NCI-H2196 (cell line): Measurements from ENCODE around the gene SIPA1L3.

Experiments used
- DNase-seq: peaks from one replicate; lab custom pipeline; 2025; ENCODE audit not compliant: unreplicated experiment; lab: John Stamatoyannopoulos, UW

Gene SIPA1L3

DNA sequence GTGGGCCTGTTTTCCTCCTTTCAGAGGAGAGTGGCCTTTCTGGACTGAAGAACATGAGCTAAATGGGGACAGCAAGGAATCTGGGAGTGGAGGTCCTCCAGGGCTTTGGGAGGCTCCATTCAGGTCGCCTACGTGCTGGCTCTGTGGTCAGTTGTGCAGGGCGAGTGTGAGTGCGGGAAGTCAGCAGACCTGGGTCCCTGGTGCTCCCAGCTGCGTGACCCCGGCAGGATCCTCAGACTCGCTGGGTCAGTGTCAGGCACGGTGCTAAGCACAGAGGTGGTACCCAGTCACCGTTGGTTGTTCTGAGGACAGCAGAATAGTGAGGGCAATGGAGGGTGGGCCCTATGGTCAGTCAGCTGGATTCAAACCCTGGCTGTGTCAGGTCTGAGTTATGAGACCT lies 85.8 kb downstream of the SIPA1L3 start:
- no peak for DNase-seq

DNA sequence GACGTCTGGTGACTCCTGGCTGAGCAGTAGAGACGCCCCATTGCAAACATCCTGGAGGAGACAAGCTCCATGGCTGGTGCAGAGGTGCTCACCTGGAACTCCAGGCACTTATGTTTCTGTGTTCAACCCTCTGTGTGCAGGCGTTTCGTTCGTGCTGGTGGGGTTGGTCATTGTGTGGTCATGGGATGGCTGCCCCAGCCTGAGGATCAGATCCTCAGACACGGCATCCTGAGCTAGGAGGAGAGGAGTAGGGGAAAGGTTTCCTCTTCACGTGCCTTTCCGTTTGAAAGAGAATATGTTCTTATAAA lies 87.8 kb downstream of the SIPA1L3 start:
- no peak for DNase-seq

DNA sequence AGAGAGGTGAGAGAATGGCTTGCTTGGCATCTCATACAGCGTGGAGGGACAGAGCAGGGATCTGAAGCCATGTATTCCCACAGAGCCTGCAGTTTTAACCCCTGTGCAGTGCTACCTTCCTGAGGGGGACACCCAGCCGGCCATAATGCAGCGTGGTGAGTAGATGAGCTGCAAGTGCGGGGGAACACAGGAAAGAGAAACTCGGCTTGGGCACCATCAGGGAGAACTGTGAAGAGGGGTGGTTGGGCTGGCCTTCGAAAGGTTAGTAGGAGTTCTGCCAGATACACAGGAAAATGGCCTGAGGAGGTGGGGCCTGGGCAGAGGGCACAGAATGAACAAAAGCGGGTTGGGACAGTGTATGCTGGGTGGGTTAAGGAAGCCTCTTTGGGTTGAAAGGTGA lies 88.3 kb downstream of the SIPA1L3 start:
- no peak for DNase-seq

DNA sequence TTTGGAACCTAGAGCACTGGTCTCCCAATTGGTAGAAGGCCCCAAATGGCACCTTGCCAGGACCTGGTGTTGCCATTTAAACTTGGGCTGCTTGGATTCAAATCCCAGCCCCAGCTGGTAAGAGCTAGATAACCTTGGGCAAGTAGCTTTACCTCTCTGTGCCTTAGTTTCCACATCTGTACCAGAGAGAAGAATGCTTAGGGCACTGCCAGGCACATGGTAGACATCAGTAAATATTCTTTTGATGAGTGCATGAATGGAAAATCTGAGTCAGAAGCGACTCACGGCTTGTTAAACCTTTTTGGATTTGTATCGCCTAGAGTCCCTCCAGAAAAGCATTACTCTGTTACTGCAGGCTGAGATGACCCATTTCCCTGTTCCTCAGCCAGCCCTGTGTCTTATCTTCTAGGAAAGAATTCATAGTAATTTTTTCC lies 90.9 kb downstream of the SIPA1L3 start:
- DNase-seq: peak; percentile 28

DNA sequence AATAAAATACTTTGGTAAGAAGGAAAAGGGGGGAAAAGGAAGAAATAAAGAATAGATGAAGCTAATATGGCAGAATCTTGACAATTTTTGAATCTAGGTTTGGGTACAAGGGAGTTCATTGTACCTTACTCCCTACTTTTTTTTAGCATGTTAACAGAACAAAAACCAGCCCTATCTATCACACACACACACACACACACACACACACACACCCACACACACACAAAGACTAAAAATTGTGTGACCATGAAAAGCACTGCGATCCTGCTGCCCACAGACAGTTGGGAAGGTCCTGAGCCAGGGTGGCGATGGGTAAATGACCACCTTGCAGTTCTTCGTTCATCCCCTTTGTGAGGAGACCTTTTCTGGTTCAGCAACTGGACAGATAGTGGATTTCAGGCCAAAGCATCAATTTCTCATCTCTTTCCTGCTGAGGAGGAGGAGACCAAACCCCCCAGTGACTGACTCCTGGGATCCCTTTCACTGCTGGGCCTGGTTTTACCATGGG lies 91.8 kb downstream of the SIPA1L3 start:
- no peak for DNase-seq

DNA sequence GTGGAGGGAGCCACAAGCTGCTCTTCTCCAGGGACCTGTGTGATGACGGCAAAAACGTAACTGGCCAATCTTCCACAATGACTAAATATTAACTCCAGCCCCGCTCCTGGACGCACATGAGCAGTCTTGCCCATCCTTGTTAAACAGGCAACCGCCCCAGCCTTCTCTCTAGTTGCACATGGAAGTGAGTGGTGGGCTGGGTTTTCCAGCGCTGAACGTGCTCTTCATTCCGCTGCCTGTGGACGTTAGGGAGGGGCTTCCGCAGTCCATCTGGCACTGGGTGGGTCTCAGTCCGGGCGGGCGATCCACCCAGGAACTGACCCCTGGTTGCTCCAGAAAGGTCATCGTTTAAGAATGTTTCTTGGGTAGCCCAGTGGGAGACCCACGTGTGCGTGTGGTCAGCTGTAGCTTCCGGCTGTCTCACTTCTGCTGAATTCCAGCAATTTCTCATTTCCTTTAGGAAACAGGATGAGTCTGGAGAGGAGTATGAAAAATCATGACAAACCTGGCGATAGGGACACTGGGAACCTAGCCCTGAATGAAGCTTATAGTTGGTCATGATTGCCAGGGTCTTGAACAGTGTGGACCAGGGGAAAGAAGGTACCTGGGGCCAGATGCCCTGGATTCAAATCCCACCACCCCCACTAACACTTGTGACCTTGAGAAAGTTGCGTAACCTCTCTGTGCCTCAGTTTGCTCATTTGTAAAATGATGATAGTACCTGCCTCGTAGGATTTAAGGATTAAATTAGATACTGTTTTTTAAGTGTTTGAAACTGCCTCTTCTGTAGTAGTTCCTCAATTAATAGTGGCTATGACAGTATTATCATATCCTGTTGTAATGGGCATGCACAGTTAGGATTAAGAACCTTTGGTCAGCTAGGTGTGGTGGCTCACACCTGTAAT lies 92.6 kb downstream of the SIPA1L3 start:
- no peak for DNase-seq

DNA sequence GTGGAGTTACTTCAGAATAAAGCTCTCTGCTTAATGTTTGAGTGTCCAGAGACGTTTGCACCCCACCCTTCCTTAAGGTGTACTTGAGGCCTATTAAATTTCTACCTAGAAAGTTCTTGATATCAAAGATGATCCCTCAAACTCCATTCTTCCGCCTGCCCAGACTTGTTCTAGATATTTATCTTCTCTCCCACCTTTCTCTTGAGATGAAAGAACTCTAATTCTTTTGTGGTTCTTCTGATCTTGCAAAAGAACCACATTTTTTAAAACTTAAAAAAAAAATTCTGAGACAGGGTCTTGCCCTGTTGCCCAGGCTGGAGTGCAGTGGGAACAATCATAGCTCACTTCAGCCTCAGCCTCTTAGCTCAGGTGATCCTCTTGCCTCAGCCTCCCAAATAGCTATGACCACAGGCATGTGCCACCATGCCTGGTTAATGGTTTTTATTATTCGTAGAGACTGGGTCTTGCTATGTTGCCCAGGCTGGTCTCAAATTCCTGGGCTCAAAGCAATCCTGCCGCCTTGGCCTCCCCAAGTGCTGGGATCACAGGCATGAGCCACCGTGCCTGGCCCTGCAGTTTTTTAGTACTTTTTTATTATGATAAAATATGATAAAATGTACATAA lies 94.3 kb downstream of the SIPA1L3 start:
- DNase-seq: no peak

DNA sequence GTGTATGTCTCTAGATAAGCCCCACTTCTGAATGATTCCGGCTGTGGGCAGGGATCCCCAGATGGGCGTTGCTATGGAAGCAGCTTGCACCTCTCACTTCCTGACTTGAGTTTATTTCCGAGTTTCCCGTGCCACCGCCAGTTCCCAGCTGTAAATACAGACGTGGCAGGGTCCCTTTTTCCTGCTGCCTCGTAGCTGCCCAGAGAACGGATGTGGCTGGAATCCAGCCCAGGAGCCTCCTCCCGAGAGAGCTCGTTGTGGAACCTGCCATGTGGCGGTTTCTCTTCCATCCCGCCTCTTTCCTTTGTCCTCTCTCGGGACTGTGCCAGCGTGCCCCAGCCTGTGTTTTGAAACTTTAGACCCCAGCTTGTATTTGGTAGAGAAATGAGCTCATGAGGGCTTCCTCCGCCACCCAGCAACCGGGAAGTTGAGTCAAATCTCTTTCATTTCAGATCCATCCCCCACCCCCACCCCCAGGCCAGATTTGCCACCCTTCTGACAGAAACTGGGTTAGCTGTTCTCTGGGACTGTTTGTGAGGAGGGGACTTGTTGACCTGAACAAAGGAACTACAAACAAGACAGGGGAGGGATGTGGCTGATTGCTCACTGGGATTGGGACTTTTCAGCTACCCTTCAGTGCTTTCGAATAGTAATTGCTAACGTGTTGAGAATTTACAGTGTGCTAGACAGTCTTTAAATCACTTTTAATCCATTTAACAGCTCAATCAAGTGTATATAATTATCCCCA lies 96.6 kb downstream of the SIPA1L3 start:
- peak; percentile 92 for DNase-seq

DNA sequence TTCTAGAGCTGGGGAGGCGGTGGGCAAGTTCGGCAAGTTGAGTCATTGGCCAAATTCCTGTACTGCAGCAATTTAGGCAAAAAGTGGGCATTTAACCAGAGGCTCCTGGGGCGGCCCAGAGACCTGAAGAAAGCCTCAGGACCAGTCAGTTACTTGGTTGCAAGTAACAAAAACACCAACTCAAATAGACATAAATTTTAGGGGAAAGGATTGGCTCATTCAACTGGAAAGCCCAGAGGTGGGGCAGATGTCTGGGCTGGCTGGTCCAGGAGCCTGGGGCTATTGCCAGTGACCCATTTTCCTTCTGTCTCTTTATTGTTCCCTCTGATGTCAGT lies 97.1 kb downstream of the SIPA1L3 start:
- no peak for DNase-seq

DNA sequence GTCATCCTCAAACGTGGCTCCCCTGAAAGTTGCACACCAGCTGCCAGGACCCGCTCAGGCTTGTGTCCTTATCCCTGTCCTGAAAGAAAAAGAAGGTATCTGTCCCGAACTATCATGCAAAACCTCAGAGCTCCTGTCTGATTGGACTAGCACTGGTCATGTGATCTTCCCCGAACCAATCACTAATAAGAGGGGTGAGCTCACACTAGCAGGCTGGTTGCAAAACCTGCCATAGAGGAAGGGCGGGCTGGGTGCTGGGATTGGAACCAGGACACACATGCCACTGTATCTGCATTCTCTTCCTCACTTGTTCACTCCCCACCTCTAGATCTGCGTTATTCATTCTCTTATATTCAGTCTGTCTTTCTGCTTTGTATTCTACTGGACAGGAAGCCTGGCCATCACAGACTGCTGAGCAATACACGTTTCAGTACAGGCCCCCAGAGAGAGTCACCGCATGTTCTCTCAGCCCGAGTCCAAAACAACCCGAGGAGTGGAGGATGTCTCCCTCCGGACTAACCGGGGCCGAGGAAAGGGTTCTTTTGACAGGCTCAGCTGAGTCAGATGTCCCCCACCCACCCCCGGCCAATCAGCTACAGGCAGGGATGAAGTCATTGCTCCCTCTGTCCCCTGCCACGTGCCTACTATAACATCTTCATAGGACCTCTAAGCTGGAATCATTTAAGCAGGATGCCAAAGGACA lies 97.7 kb downstream of the SIPA1L3 start:
- peak; percentile 90 for DNase-seq

DNA sequence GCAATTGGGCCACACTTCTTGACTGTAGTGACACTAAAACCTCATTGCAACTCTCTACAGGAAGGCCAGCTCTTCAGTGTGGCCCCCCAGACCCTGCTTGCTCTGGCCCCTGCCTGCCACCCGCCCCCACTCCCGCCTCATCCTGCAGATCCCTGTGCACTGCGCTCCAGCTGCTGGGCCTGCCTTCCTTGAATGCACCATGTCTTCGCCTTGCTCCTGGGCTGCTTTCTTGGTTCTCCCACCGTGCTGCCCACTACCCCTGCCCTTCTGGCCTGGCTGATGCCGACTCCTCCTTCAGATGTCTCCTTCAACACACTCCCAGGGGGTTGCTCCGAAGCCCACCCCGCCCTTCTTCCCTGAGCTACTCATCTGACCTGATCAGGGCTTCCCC lies 98.2 kb downstream of the SIPA1L3 start:
- DNase-seq: no peak

DNA sequence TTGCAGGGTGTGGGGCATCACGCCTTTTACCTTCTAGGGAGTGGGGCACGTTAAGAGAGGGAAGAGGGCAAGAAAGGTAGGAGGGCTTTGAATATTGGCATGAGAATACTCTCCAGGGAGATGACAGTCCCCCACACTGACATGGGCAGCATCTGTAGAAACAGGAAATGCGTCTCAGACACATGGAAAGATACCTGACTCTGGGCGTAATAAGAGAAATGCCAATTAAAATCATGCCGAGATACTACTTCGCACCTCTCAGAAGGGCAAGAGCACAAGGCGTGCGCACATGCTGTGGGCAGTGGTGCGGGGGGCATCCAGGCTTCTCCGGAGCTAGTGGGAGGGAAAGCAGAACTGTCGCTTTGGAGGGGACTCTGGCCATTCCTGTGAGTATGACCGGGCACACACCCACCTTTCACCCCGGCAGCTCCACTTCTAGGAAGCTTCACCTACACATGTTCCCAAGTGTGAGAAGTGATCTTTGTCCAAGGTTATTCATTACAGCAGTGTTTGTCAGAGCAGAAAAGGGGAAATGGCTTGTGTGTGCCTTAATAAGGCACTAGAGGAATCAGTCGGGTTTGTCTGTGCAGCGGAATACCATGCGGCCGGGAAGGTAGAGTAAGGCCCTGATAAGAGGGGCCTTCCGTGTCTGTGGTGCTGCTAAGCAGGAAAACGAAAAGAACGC lies 99.5 kb downstream of the SIPA1L3 start:
- no peak for DNase-seq

DNA sequence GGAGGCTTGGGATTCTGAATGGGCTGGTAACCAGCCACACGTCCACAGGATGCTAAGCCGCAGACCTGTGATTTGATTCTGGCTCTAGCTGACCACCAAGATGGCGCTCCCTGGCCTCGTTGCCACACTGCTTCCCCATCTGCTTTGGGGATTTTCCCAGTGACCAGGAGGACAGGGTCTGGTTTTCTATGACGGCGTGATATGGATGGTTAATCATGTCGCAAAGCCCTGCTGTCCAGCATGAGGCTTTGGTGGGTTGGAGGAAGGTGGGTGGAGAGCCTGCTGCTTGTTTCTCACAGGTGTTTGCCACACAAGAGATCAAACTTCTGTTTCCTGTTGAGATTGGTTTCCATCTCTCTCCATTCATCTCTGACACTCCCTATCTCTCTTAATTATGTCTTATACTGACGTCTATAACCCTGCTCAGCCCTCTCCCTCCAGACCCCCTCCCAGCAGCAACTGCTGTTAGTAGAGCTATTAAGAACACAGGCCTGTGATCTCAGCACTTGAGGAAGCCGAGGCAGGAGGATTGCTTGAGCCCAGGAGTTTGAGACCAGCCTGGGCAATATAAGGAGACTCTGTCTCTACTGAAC lies 102.7 kb downstream of the SIPA1L3 start:
- DNase-seq: no peak

DNA sequence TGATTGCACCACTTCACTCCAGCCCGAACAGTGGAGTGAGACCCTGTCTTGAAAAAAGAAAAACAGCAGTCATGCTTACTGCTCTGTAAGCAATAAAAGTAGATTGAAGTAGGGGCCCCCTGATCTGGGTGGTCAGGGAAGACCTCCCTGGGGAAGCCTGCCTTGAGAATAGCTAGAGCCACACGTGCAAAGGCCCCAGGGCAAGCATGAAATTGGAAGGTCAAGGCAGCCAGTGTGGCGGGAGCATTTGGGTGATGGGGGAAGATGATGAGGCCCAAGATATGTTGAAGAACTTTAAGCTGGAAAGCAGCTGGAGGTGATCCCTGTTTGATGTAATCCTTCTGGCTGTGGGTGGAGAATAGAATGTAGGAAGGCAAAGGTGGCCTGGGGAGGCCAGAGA lies 104.4 kb downstream of the SIPA1L3 start:
- no peak for DNase-seq

DNA sequence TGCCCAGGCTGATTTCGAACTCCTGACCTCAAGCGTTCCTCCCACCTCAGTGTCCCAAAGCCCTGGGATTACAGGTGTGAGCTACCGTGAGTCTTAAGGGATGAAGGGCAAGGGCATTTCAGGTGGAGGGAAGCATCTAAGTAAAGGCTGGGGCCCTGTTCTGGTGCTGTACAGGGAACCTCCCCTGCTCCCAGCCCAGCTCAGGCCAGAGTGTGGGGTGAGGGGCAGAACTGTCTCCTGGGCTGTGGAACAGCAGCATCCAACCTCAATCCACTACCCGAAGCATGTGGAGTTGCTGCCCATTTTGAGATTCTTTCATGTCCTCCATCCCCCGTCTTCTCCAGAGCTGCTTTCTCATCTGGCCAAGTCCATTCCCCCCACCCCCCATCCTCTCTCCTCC lies 105.3 kb downstream of the SIPA1L3 start:
- DNase-seq: no peak

DNA sequence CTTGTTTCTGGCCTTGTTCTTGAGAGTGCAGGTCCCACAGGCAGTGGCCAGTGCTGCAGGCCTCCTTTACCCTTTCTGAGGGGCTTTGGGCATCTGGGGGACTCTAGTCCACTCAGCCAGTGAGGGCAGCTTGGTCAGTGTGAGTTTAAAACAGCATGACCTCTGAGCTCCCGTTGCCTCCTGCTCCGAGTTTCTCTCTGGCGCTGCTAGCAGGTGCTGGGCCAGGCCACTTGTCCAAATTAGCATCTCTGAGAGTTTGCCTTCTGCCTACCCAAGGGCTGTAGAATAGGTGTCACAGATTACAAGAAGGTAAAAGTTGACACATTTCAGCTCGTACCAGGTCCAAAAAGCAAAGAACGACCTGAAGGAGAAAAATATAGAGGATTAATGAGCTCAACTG lies 105.9 kb downstream of the SIPA1L3 start:
- DNase-seq: no peak

DNA sequence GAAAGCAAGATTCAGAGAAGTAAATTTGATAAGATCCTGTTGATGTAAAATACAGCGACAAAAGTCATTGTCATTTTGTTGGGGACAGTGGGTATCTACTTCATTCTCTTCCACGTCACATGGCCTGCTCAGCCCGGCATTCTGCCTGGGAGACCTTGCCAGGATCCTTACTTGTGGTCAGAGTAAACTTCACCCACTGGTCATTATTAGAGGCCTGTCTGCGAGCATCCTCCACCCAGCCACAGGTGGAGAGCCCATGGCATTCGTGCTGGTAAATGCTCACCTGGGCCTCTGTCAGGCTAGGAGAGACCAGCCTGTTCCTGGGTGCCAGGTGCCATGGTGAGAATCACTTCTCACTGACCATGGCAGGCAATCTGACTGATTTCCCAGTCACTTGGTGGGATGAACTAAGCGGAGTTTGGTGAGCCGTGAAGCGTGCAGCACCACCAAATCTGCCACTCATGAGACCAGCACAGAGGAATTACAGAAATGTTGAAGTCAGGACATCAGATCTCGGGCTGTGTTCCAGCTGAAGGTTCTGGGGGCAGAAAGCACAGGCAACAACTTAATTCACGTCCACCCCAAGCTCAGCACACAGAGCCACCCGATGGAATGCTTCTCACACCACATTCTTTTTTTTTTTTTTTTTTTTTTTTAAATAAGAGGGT lies 107.0 kb downstream of the SIPA1L3 start:
- no peak for DNase-seq

DNA sequence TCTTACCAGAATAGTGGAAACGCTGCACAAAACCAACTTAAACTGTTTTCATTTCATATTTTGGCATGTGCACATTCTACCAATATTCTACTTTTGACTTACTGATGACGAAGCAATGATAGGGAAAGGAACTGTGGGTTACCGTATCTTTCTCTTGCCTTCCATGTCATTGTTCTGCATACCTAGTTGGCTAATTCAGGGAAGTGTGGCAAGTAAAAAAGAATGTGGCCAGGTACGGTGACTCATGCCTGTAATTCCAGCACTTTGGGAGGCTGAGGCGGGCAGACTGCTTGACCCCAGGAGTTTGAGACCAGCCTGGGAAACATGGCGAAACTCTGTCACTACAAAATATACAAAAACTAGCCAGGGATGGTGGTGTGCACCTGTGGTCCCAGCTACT lies 108.2 kb downstream of the SIPA1L3 start:
- no peak for DNase-seq

DNA sequence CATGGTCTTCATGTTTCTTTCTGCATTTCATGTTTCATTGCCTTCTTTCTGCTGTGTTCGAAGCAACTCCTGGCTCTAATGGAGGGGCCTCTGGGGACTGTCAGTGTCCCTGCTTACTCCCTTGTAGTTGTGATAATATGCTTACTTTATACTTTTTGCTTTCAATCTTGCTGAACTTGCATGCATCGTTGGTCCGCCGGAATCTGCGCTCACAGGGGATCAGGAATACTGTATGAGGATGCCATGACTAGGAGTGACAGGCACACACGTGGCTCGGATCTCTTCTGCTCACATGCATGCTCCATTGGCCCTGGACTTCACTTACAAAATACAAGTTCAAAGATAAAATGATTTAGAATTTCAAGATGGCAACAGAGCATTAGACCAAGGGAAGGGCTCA lies 108.8 kb downstream of the SIPA1L3 start:
- DNase-seq: no peak
